ENCODE measurements around the gene KAT14.

- TF ChIP-seq POLR2AphosphoS5 (IDR thresholded peaks at IDR 0.05; ENCODE audit: low read depth, low read length) (no peak), REST (IDR thresholded peaks at IDR 0.05; ENCODE audit: insufficient read depth in 1 of 2, low read depth in 2 of 2, low read length in 2 of 2) (no peak), SIN3A (IDR thresholded peaks at IDR 0.05; ENCODE audit: borderline replicate concordance, insufficient read depth, low read length) (no peak), TAF1 (IDR thresholded peaks at IDR 0.05; ENCODE audit: borderline replicate concordance, insufficient read depth, low read length) (no peak)
Measured at GRCh38 chr20:18176318-18176785, 38.7 kb downstream of the KAT14 start.
